B cell (primary cell): ENCODE results near the gene TMEM109. TPM values are rescaled to one million over a fixed set of nuclear protein-coding genes. Genes with fewer than 3 reads are reported as not detected.

Experiments
- ATAC-seq: fragments of 200-7000 bp; cut with Tn5 transposase; one replicate; pipeline ENCODE4 v1.10.0; 2021; ENCODE audit warnings: low read depth, mild to moderate bottlenecking, moderate number of reproducible peaks, moderate library complexity
- CTCF ChIA-PET: fragments of 350-600 bp; sonication (Branson Sonifier 250); formaldehyde crosslinking; loops from one replicate; lab custom pipeline; 2021; ENCODE audit warnings: antibody characterized with exemption, inconsistent platforms; lab: Charles Lee
- POLR2A ChIA-PET: fragments of 350-600 bp; sonication (Branson Sonifier 250); formaldehyde crosslinking; loops from one replicate; lab custom pipeline; 2021; ENCODE audit warnings: antibody characterized with exemption; lab: Charles Lee
- DNase-seq: peaks from one replicate; pipeline ENCODE4 v3.0.0; 2013
- H2AFZ ChIP-seq: 2 replicates; pipeline ENCODE4 v1.6.1; 2012; ENCODE audit warnings: mild to moderate bottlenecking, low read depth, low read length; ENCODE audit not compliant: insufficient read depth, poor library complexity, severe bottlenecking
- H3K27ac ChIP-seq, 2 donors: 1 replicate in 1 of 2; 2 replicates in 1 of 2; pipeline ENCODE4 v1.5.1; 2012 to 2013; ENCODE audit warnings: low read length in 2 of 2, mild to moderate bottlenecking in 2 of 2, moderate library complexity in 1 of 2
- H3K27me3 ChIP-seq, 4 experiments: fragments of 200-600 bp in 1 of 4; sonication (generic) in 1 of 4; replicated peaks in 1 of 4; 1 replicate in 2 of 4; 2 replicates in 2 of 4; pipeline versions ENCODE4 v1.6.1 to v1.7.0; 2013 to 2016; ENCODE audit warnings: low read length in 3 of 4, mild to moderate bottlenecking in 2 of 4, mixed read lengths in 1 of 4, moderate library complexity in 1 of 4; ENCODE audit not compliant: insufficient read depth in 4 of 4, control insufficient read depth in 3 of 4; ENCODE audit errors: control extremely low read depth in 1 of 4
- H3K36me3 ChIP-seq, 2 experiments: replicated peaks in 1 of 2; 1 replicate in 1 of 2; 2 replicates in 1 of 2; pipeline versions ENCODE4 v1.6.1 to v1.7.1; 2013; ENCODE audit warnings: low read length in 1 of 2; ENCODE audit not compliant: insufficient read depth in 2 of 2, control insufficient read depth in 1 of 2; ENCODE audit errors: control extremely low read depth in 1 of 2, extremely low read depth in 1 of 2
- H3K4me1 ChIP-seq, 2 donors: fragments of 200-600 bp in 1 of 2; sonication (generic) in 1 of 2; 1 replicate in 1 of 2; 2 replicates in 1 of 2; pipeline versions ENCODE4 v1.5.1 to v1.6.1; 2013 to 2017; ENCODE audit warnings: low read length in 2 of 2; ENCODE audit not compliant: control insufficient read depth in 2 of 2, insufficient read depth in 2 of 2
- H3K4me2 ChIP-seq: replicated peaks from 2 replicates; pipeline ENCODE3; 2012; ENCODE audit warnings: mild to moderate bottlenecking, low read depth, low read length; ENCODE audit not compliant: poor library complexity, severe bottlenecking
- H3K4me3 ChIP-seq, 5 experiments: fragments of 200-600 bp in 1 of 5; sonication (generic) in 1 of 5; 1 replicate in 3 of 5; 2 replicates in 2 of 5; pipeline versions ENCODE4 v1.5.1 to v1.7.0; 2011 to 2016; ENCODE audit warnings: low read length in 4 of 5, mild to moderate bottlenecking in 4 of 5, low read depth in 2 of 5, control low read depth in 1 of 5, moderate library complexity in 1 of 5; ENCODE audit not compliant: insufficient read depth in 1 of 5; ENCODE audit errors: control extremely low read depth in 1 of 5, extremely low read depth in 1 of 5
- H3K79me2 ChIP-seq: fragments of 200-600 bp; sonication (generic); one replicate; pipeline ENCODE4 v1.6.0; 2016; ENCODE audit warnings: low read length; ENCODE audit not compliant: control insufficient read depth, insufficient read depth
- H3K9ac ChIP-seq: fragments of 200-600 bp; sonication (generic); 2 replicates; pipeline ENCODE4 v1.6.1; 2017; ENCODE audit warnings: mild to moderate bottlenecking, low read length, moderate library complexity
- H3K9me3 ChIP-seq, 3 donors: one replicate each; pipeline versions ENCODE4 v1.6.1 to v1.7.1; 2013; ENCODE audit warnings: low read length in 2 of 3; ENCODE audit not compliant: control insufficient read depth in 2 of 3, insufficient read depth in 1 of 3; ENCODE audit errors: control extremely low read depth in 1 of 3
- H4K20me1 ChIP-seq: 2 replicates; pipeline ENCODE4 v1.6.0; 2012; ENCODE audit warnings: mild to moderate bottlenecking, low read length; ENCODE audit not compliant: insufficient read depth, control insufficient read depth, poor library complexity, severe bottlenecking
- H3K27ac Mint-ChIP-seq: one replicate; pipeline ENCODE4 v1.8.0; 2021; ENCODE audit warnings: mixed read lengths
- H3K27me3 Mint-ChIP-seq: one replicate; pipeline ENCODE4 v1.8.0; 2021; ENCODE audit warnings: mixed read lengths
- H3K4me1 Mint-ChIP-seq: one replicate; pipeline ENCODE4 v1.8.0; 2021; ENCODE audit warnings: mixed read lengths
- H3K4me3 Mint-ChIP-seq: one replicate; pipeline ENCODE4 v1.8.0; 2021; ENCODE audit warnings: mixed read lengths
- H3K9me3 Mint-ChIP-seq: one replicate; pipeline ENCODE4 v1.8.0; 2022; ENCODE audit warnings: mixed read lengths; ENCODE audit not compliant: insufficient read depth
- CTCF ChIP-seq: fragments of 200-600 bp; IDR thresholded peaks from one replicate; pipeline ENCODE4 v1.8.0; 2022; ENCODE audit warnings: antibody characterized with exemption, mild to moderate bottlenecking
- EZH2 ChIP-seq: IDR thresholded peaks from 2 replicates; pipeline ENCODE4 v1.6.1; 2012; ENCODE audit warnings: borderline replicate concordance, low read depth, mild to moderate bottlenecking, moderate library complexity, low read length; ENCODE audit not compliant: insufficient read depth, poor library complexity, severe bottlenecking
- WGBS: methylation state at CpG from one replicate; pipeline ENCODE4 v1.1.5; 2013; ENCODE audit warnings: missing lambda C conversion rate; ENCODE audit not compliant: insufficient coverage; 5-methylcytosine and 5-hydroxymethylcytosine counted together
- intact Hi-C: fragments of 100-400 bp; cut with micrococcal nuclease; formaldehyde crosslinking; loops from one replicate; pipeline ENCODE4 v1.10.0; 2022
- polyA plus RNA-seq: library from polyadenylated mRNA; depleted of rRNA; stranded (reverse); fragments of >200 nt; gene quantifications from 2 replicates; pipeline ENCODE4 v1.2.3, GENCODE V29; 2012
- total RNA-seq, 2 donors: library from RNA; stranded (reverse); fragments of 120-200 nt in 1 of 2; gene quantifications; 1 replicate in 1 of 2; 2 replicates in 1 of 2; pipeline versions ENCODE4 v1.2.3 to v1.2.4, GENCODE V29; 2013 to 2022

Gene TMEM109
- total and polyA plus RNA-seq, 2 donors (not counting 1 experiment from before 2014, with no cell fraction given): 32.0 to 99.4 TPM

GRCh38 chr11:60944490-60945294 is 30.7 kb downstream of the TMEM109 start:
- Histone ChIP-seq H3K36me3 (peaks cover 7 to 79% of the 10 kb centered on the region in 2 experiments), H3K4me1 (peaks cover 30 to 40% of the 10 kb centered on the region in 2 donors), H3K27me3 (no peaks in the 10 kb centered on the region), H3K4me3 (no peak overlapping the region), H3K4me2 (no peak overlapping the region), H3K9me3 (no peaks in the 10 kb centered on the region), H4K20me1 (peaks cover 79% of the 10 kb centered on the region), H2AFZ (no peak overlapping the region), H3K79me2 (peaks cover 51% of the 10 kb centered on the region), H3K27ac (no peak overlapping the region), H3K9ac (no peak overlapping the region)
- DNase-seq (peak; percentile 42), ATAC-seq (peak; percentile 17)
- no peak for TF ChIP-seq EZH2
- no peak for TF ChIP-seq CTCF
- ChIA-PET CTCF (interaction anchor here (0.7 to 2.4 kb wide), 8 partner anchors 9 to 243 kb away, joined by 3 to 10 read pairs (median 4); no protein-coding TSS in a partner anchor), POLR2A (no interaction called here)
- H3K4me1 Mint-ChIP-seq: peaks cover 67% of the 10 kb centered on the region
- no peaks in the 10 kb centered on the region for H3K9me3 Mint-ChIP-seq
- H3K27me3 Mint-ChIP-seq: no peaks in the 10 kb centered on the region
- no peak overlapping the region for H3K4me3 Mint-ChIP-seq
- peak overlapping the region; percentile 47 for H3K27ac Mint-ChIP-seq
- 83% methylated on average over 7 of the region's 11 CpGs for WGBS
- intact Hi-C loops: no loop called here

- no peak overlapping the region for H3K4me2 ChIP-seq
- Mint-ChIP-seq H3K4me1 (peaks cover 72% of the 10 kb centered on the region), H3K4me3 (no peak overlapping the region), H3K9me3 (no peaks in the 10 kb centered on the region), H3K27me3 (no peaks in the 10 kb centered on the region), H3K27ac (peak overlapping the region; percentile 47)
- no CpG with 5 or more reads among the region's 5 CpGs for WGBS
- no peak overlapping the region for H3K27ac ChIP-seq
- H3K9me3 ChIP-seq: no peaks in the 10 kb centered on the region
- intact Hi-C loops: no loop called here
- TF ChIP-seq EZH2 (no peak), CTCF (no peak)
- DNase-seq: no peak
- H2AFZ ChIP-seq: no peak overlapping the region
- ChIA-PET CTCF (interaction anchor here (0.7 to 2.4 kb wide), 10 partner anchors 9 to 243 kb away, joined by 3 to 10 read pairs (median 4); no protein-coding TSS in a partner anchor), POLR2A (no interaction called here)
- H4K20me1 ChIP-seq: peaks cover 85% of the 10 kb centered on the region
- H3K36me3 ChIP-seq: peaks cover 7 to 73% of the 10 kb centered on the region in 2 experiments
- no peak overlapping the region for H3K9ac ChIP-seq
- H3K4me1 ChIP-seq: peaks cover 36 to 45% of the 10 kb centered on the region in 2 donors
- H3K79me2 ChIP-seq: peaks cover 57% of the 10 kb centered on the region
- no peaks in the 10 kb centered on the region for H3K27me3 ChIP-seq
- no peak overlapping the region for H3K4me3 ChIP-seq
- ATAC-seq: no peak
Measured at GRCh38 chr11:60945295-60945667, 31.3 kb downstream of the TMEM109 start.
